ENCODE results near the gene OTUB1.
"Not testable (repeated sequence)": the region's sequence is repeated elsewhere in the genome, so short reads cannot be mapped to it uniquely, and the experiment has no call there.

The OTUB1 gene, protein sequence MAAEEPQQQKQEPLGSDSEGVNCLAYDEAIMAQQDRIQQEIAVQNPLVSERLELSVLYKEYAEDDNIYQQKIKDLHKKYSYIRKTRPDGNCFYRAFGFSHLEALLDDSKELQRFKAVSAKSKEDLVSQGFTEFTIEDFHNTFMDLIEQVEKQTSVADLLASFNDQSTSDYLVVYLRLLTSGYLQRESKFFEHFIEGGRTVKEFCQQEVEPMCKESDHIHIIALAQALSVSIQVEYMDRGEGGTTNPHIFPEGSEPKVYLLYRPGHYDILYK

DNA sequence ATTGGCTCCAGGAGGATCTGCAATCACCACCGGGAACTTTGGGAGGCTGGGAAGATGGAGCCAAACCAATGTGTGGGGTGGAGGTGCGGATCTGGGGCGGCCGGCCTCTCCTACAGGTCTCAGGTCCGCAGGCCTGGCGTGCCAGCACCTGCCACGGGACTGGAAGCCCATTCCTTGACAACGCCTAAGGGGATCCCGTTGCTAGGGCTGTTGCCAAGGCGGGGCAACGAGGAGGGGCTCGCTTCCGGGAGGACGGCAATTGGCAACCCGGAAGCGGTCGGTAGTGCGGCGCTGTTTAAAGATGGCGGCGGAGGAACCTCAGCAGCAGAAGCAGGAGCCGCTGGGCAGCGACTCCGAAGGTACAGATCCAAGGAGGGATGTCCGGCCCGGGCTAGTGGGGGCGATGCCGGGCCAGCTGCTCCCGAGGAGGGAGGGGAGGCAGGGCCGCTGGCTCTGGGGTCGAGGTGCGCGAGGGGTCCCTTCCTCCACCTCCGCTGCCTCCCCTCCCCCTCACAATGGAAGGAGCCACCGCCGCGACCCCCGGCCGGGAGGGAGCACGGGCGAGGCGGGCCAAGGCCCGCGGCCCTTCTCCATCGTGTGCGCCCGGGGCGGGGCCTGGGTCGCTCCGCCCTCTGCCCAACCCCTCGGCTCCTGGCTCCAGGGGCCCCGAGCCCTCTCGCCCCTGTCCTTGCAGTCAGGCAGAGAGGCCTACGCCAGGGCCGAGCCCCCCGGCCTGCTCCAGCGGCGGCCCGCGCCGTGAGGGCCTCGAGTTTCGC lies at the start of gene OTUB1:
Gene OTUB1, plus strand, starts transcription at position 283 of the 776 bp plus-strand sequence. Its CDS starts 19 bp downstream, at position 302.
- DNase-seq: peak; percentile 66

DNA sequence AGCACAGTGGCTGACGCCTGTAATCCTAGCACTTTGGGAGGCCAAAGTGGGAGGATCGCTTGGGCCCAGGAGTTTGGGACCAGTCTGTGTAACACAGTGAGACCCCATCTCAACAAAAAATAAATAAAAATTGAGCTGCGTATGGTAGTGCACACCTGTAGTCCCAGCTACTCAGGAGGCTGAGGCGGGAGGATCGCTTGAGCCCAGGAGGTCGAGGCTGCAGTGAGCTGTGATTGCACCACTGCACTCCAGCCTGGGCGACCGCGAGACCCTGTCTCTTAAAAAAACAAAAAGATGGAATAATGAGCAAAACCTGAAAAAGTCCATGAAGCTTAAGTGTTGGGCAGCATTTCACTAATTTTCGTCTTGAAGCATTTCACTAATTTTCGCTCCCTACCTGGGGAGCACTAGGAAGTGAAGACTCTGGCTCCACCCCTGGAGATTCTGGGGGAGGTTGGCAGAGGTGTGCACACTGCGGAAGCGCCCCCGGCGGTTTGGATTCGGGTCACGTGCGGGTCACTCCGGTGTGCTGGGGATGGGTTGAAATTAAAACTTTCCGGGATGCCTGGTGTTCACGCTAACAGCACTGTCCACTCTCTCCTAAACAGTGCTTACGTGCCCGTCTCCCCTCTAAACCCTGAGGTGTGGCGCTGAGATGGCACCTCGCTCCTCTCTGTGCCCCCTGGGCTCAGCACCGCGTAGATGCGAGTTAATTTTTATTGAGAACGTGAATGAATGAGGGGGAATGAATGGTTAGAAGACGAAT lies 48.3 kb upstream of the OTUB1 start:
- no peak for DNase-seq

DNA sequence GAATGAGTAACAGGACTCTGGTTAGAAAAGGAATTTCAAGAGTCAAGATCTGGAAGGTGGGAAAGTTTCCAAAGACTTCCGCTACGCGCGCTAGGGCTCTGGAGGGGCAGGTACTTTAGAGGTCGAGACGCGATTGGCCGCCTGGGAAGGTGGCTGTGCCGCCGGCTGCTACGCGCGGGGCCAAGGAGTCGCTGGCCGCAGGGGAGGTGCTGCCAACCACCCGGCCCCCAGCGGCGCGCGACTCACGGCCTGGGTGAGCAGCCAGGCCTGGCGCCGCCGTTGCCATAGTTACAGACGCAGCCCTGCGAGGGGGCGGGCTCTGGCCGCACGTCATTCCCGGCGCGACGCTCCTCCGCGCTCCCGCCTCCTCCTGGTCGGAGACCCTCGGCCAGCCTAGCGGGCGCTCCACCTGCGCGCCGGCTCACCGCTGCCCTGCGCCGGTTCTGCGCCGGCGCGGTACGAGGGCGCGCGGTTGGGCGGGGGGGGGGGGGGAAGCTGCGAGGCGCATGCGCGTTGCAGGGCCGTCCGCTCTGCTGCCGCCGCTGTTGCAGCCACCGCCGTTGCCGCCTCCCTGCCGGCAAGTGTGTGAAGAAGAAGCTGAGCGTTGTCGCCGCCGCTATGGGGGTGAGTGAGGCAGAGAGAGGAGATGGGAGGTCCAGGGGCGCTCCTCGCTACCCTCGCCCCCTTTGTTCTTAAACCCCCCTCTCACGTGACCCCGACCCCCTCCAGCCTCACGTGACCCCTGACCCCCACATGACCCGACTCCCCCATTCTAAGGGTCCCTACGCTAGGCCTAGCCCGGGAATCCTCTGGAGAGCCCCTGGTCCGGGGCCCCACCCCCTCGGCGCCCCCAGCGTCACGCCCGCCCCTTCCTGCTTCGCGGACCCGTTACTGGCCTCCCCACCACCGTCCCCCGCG lies 47.5 kb upstream of the OTUB1 start, which contains the start of gene NAA40:
Gene NAA40, plus strand, starts transcription at position 524 of the 918 bp plus-strand sequence. Its CDS starts 95 bp downstream, at position 619.
- DNase-seq: peak; percentile 84

DNA sequence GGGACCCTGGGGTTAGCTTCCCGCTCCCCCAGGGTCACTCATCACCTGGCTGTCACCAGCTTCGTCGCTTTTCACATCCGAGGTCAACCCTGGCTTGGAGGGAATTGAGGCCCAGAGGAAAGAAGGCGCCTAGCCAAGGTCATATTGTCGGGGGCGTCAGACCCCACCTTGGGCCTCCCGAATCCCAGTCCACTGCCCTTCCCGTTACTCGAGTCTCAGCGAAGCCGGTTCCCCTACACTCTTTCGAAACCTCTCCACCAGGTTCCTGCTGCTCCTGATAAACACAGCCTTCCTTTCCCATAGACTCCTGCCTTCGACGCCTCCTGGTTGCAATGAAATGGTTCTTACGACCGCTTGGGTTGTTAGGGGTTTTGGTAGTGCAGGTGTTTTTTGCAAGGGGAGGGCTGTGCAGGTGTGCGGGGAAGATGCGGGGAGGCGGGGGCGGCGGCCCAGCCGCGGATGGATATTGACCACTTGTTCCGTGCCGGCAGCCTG lies 46.8 kb upstream of the OTUB1 start:
- no peak for DNase-seq

DNA sequence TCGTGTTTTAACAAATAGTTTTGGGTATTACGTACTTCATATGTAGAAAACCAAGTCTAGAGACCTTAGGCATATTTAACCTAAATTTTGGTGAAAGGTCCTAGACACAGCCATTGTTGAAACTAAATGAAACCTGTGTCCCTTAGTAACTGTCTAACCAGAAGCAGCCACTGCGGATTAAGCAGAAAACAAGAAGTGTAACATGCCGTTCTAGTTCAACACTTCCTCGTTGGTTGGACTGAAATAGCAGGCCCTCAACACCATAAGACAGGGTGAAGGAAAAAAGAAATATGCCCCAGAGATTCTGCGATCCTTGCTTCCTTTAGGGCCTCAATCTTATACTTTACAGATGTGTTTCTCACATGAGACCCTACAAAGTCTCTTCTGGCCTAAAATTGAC lies 45.5 kb upstream of the OTUB1 start:
- no peak for DNase-seq

DNA sequence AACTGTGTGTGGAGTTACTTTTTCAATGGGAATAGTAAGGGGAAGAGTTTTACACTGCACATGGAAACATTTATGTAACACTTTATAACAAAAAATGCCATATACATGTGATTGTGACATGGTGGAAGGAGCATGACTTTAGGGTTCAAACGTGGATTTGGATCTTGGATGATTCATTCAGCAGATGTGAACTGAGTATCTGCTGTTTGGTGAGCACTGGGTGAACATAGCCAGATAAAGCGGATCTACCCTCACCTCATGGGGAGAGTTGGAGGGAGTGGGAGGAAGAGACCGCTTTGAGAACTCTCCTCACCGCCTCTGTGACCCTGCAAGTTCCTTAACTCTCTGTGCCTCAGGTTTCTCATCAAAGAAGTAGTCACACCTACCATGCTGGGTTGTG lies 44.3 kb upstream of the OTUB1 start:
- DNase-seq: no peak

DNA sequence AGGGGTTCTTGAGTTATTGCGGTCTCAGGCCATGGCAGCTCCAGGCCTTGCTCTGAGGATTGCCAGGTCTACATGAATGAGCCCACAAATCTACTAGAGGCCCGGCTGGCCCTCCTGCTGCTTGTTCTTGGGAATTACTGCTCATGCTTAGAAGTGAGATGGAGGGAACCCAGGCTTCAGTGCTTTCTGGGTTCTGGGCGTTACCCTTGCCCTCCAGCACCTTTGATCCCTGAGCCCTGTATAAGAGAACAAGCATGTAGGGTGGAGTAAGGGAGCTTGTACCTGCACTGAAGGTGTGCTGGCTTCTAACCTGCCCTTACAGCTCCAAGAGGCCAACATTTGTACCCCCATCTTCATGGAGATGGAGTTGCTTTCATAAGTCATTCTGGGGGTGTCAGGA lies 43.4 kb upstream of the OTUB1 start:
- DNase-seq: no peak

DNA sequence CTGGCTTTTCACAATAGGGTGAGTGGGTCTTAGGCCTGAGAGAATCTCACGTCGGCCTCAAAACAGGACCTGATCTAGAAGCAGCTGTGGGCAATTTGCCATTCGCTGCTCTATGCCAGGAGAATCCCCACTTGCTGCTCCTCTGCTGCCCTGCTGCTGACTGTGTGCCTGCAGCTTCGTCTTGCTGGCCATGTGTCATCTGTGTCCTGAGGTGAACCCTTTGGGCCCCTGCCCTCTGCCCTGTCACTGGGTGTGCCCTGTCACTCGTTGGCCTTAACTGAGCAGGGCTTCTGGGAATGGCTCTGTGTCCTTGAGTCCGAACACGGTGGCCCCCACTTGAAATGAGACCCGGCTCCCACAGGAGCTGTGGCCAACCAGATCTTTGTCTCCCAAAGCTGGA lies 41.3 kb upstream of the OTUB1 start:
- DNase-seq: no peak

DNA sequence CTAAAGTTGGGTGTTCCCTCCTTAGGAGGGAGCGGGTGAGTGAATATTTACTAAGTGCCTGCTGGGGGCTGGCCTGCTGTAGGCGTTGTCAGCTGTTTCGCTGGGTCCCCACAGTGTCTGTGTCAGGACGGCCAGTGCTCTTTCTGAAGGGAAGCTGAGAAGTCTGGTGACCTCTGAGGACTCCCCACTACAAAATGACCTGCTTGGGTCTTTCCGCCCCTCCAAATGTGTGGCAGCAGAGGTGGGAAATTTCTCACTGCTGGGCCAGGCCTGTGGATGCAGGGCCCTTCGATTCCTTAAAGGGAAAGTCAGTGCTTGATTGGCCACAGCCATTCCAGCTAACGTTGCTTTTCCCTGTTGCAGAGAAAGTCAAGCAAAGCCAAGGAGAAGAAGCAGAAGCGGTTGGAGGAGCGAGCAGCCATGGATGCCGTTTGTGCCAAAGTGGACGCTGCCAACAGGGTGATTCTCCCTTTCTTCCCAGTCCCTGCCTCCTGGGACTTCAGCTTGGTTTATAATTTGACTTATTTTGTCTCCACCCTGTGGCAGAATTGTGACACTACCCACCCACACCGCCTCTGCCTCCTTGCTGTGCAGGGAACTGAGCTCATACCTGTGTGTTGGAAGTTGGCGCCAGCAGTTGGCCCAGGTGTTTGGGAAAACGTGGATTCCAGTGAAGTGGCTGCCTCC lies 40.6 kb upstream of the OTUB1 start:
- peak; percentile 17 for DNase-seq

DNA sequence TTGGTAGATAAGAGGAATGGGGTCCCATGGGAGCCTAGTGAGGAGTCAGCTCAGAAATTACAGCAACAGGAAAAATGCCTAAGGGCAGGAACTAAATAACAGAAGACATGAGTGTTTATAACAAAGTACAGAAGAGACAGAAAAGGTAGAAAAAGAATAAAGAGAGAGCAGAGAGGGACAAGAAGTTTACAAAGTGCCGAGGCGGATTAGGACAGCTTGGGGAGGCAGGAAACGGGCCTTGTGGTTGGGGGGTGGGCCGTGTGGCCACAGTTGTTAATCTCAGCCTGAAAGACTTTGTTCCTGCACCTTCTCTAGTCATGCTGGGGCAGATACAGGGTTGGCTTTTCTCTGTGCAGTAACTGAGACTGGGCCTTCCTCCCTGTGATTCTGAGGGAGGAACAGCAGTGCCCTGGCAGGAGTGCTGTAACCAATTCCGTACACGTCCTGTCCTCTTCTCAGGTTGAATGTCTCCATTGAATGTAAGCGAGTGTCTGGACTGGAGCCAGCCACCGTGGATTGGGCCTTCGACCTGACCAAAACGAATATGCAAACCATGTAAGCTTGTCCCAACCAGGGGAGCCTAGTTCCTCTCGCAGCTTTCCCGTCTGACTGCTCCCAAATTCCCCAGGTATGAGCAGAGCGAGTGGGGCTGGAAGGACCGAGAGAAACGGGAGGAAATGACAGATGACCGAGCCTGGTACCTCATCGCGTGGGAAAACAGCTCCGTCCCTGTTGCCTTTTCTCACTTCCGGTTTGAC lies 34.3 kb upstream of the OTUB1 start:
- DNase-seq: no peak

DNA sequence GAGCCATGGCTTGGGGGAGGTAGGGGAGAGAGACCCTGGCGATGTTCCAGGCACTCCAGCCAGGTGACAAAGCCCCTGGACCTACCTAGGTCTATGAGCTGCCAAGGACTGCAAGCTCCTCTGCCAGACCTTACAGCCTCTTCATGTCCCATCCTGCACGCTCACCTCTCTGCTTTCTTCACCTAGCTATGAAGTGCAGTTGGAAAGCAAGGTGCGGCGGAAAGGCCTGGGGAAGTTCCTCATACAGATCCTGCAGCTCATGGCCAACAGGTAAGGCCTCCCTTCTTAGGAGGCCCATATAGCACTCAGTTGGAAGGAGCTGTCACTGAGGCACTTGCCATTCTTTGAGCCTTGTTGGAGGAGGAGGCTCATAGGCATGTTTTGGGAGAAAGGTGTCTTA lies 33.7 kb upstream of the OTUB1 start:
- no peak for DNase-seq

DNA sequence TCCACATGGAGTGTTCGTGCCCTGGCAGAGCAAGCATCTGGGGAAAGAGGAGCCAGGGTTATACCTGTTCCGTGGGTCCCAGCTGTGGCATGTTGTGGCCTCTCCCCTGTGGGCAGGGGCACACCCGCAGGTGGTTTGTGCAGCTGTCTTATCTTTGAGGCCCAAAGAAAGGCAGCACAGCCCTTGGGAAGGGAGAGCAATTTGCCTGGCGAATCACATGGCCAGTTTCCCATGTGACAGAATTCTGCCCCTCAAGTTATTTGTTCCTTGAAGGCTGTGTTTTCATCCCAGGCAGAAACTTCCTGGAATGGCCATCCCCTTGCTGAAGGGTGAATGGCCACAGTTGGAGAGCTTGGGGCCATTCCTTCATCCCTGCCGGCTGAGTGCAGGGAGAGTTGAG lies 28.2 kb upstream of the OTUB1 start:
- no peak for DNase-seq

DNA sequence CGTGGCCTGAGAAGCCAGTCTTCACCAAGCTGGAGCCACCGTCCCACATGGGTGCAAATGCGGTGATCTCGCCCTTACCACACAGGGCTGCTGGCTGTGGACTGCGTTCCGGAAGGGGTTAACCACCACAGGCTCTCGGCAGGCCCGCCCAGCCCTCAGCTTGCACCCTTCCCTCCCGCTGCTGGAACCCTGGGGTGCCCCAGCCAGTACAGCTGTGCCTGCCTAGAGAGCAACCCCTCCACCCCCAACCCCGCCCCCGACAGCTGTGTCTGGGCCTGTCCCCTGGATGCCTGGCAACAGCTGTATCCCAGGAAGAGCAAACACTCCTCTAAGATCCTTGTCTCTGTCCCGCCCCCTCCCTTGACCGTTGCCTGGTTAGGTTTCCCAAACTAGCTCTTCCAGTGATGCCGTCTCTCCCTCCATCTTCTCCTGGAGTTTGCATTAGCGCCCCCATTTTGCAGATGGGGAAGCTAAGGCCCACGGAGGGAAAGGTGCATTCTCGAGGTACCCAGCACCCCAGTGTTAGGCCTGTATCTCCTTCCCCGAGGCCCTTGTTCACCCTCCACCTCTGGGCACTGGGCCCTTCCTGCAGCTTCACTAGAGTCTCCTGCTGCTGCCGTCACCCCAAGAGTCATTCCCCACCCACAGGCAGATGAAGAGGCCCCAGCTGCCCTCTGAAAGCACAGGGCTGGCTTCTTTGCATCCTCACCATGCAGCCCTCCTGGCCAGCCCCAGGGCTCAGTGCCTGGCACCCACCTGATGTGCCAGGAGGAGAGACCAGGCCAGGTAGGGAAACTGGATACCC lies 24.4 kb upstream of the OTUB1 start:
- DNase-seq: no peak

DNA sequence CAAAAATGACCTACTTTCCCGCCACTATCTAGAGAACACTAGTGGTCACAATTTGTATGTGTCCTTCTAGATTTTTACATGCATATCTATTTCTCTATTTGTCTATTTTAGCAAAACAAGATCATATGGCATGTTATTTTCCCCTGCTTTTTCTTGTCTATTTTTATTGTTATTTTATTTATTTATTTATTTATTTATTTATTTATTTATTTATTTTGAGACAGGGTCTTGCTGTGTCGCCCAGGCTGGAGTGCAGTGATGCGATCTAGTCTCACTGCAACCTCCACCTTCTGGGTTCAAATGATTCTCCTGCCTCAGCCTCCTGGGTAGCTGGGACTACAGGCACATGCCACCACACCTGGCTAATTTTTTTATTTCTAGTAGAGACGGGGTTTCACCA lies 22.3 kb upstream of the OTUB1 start:
- not testable (repeated sequence) for DNase-seq

DNA sequence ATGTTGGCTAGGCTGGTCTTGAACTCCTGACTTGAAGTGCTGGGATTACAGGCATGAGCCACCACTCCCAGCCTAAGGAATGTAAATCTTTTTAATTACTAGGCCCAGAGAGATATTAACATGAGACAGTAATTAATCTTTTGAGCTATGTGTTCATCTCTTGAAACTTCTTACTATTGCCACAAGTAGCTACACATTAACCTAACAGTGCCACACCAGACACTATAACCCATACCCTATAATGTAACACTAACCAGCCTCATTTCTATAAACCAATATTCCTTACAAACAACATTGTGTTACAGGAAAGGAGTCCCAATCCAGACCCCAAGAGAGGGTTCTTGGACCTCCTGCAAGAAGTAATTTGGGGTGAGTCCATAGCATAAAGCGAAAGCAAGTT lies 19.8 kb upstream of the OTUB1 start:
- DNase-seq: no peak

DNA sequence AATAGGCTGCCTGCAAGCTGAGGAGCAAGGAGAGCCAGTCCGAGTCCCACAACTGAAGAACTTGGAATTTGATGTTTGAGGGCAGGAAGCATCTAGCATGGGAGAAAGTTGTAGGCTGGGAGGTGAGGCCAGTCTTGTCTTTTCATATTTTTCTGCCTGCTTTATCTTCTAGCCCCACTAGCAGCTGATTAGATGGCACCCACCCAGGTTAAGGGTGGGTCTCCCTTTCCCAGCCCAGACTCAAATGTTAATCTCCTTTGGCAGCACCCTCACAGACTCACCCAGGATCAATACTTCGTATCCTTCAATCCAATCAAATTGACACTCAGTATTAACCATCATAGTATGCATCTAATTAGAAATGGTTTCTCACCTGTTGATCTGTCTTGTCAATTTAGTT lies 16.8 kb upstream of the OTUB1 start:
- DNase-seq: no peak

DNA sequence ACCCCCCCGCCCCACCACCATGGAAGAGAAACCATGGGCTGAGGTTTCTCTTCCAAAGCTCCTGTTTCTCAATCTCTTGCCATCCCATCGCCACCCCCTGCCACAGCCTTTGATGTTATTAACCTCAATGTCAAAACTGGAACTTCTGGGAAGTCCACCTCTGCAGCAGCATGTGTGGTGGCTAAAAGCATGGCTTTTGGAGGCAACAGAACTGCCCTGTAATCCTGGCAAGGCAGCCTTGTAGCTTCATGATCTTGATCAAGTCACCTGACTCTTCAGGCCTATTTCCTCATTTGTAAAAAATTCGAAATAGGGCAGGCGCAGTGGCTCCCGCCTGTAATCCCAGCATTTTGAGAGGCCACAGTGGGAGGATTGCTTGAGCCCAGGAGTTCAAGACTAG lies 15.3 kb upstream of the OTUB1 start:
- DNase-seq: no peak

DNA sequence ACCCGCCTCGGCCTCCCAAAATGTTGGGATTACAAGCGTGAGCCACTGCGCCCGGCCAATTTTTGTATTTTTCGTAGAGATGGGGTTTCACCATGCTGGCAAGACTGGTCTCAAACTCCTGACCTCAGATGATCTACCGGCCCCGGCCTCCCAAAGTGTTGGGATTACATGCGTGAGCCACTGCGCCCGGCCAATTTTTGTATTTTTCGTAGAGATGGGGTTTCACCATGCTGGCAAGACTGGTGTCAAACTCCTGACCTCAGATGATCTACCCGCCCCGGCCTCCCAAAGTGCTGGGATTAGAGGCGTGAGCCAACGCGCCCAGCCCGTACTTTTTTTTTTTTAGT lies 12.4 kb upstream of the OTUB1 start:
- DNase-seq: not testable (repeated sequence)

DNA sequence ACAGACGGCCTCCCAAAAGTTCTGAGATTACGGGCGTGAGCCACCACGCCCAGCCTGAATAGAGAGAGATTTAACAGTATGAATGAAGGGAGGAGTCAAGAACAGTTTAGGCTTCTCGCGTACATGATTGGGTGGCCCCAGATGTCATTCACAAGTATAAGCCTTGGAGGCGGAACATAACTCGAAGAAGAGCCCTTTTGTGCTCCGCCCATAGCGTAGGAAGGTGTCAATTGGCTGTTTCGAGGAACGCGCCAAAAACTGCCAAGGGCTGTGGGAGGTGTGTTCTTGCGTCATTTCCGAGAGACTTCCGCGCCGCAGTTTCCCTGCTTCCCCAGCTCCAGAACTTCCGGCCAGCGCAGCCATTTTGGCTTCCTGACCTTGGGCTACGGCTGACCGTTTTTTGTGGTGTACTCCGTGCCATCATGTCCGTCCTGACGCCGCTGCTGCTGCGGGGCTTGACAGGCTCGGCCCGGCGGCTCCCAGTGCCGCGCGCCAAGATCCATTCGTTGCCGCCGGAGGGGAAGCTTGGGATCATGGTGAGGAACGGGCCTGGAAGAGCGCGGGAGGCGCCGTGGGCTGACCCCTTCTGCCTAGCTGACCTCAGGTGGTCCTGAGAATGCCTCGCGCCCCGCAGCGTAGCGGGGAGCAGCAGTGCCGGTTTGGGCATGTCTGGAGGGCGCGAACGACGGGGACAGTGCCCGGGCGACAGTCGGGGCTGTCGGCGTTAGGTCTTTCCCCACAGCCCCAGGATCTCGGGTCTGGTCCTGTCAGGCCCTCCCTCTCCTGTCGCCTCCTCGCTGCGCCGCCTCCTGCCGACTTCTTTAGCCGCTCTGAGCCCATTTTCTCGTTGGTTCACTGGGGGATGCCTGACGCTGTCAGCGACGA lies 11.7 kb upstream of the OTUB1 start, which contains the start of gene COX8A:
Gene COX8A, plus strand, starts transcription at position 362 of the 885 bp plus-strand sequence. Its CDS starts 61 bp downstream, at position 423.
- peak; percentile 98 for DNase-seq

Data from DMS 273 treated with DMSO at 0.1 percent for 48 hours (cell line).